Calu3 (cell line): ENCODE measurements around the gene ZNF787. TPM values are rescaled to one million over a fixed set of nuclear protein-coding genes. Genes with fewer than 3 reads are reported as not detected.

Experiments used
- BruUV-seq: library from RNA; stranded (reverse); fragments of 400-500 nt; replicated peaks from 2 replicates; lab custom pipeline; 2021; lab: Mats Ljungman, UMichigan
- CTCF ChIA-PET: fragments of 300-600 bp; sonication (Branson Sonifier 250); formaldehyde crosslinking; loops from one replicate; lab custom pipeline; 2022; ENCODE audit warnings: antibody characterized with exemption; lab: Charles Lee
- DNase-seq: peaks from one replicate; pipeline ENCODE4 v3.0.0; 2022
- H3K27ac Mint-ChIP-seq: one replicate; pipeline ENCODE4 v1.8.0; 2022; ENCODE audit warnings: mixed read lengths; ENCODE audit not compliant: unreplicated experiment
- H3K27me3 Mint-ChIP-seq: one replicate; pipeline ENCODE4 v1.8.0; 2022; ENCODE audit warnings: mixed read lengths; ENCODE audit not compliant: unreplicated experiment
- H3K36me3 Mint-ChIP-seq: one replicate; pipeline ENCODE4 v1.8.0; 2022; ENCODE audit warnings: mild to moderate bottlenecking, moderate library complexity, mixed read lengths; ENCODE audit not compliant: insufficient read depth, unreplicated experiment
- H3K4me1 Mint-ChIP-seq: one replicate; pipeline ENCODE4 v1.8.0; 2022; ENCODE audit warnings: mild to moderate bottlenecking, low read depth, mixed read lengths; ENCODE audit not compliant: unreplicated experiment
- H3K4me3 Mint-ChIP-seq: one replicate; pipeline ENCODE4 v1.8.0; 2022; ENCODE audit warnings: mild to moderate bottlenecking, low read depth, moderate library complexity, mixed read lengths; ENCODE audit not compliant: unreplicated experiment
- H3K9me3 Mint-ChIP-seq: one replicate; pipeline ENCODE4 v1.8.0; 2022; ENCODE audit warnings: low read depth, mixed read lengths; ENCODE audit not compliant: unreplicated experiment
- intact Hi-C: fragments of 100-400 bp; cut with micrococcal nuclease; formaldehyde crosslinking; loops from one replicate; pipeline ENCODE4 v1.10.0; 2022; ENCODE audit not compliant: unreplicated experiment
- total RNA-seq: library from RNA; stranded (reverse); gene quantifications from 2 replicates; pipeline ENCODE4 v1.2.3, GENCODE V29; 2022
- TF ChIP-seq, protein P1 (sequence below): fragments of 200-600 bp; IDR thresholded peaks from one replicate; pipeline ENCODE4 v1.8.0; 2022; ENCODE audit warnings: antibody characterized with exemption; ENCODE audit not compliant: unreplicated experiment

The ZNF787 gene
- total RNA-seq, 1 experiment from 2014 or later, result 68.5 TPM

DNA sequence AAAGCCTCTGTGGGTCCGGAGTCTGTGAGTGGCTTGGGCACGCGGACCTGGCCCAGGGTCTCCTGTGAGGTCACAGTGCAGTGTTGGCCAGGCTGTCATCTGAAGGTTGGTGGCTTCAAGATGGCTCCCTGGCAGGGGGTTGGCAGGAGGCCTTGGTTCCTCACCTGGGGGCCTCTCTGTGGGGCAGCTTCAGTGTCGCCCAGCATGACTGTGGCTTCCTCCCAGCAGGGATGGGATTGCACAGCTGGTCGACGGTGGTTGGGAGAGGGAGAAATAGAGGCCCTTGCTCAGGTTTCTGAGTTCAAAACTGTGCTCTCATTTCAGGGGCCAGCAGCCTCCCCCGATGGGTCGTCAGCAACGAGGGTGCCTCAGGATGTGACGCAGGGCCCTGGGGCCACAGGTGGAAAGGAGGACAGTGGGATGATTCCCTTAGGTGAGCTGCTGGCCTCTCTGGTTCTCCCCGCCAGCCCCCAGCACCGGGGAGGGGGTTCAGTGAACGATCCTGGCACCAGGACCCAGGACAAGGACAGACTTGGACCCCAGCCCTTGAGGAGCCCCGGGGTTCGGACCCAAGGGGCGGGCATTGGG, 37.2 kb upstream of the ZNF787 start:
- intact Hi-C loops, result no loop called here
- no TSS peak for BruUV-seq
- CTCF ChIA-PET, result interaction anchor here (0.6 kb wide), 1 partner anchor 10 kb away, joined by 4 read pairs; no protein-coding TSS in a partner anchor
- H3K27ac Mint-ChIP-seq, result no peak overlapping the region
- DNase-seq, result no peak
- H3K36me3 Mint-ChIP-seq, result peaks cover 57% of the 10 kb centered on the region
- TF ChIP-seq, protein P1, sequence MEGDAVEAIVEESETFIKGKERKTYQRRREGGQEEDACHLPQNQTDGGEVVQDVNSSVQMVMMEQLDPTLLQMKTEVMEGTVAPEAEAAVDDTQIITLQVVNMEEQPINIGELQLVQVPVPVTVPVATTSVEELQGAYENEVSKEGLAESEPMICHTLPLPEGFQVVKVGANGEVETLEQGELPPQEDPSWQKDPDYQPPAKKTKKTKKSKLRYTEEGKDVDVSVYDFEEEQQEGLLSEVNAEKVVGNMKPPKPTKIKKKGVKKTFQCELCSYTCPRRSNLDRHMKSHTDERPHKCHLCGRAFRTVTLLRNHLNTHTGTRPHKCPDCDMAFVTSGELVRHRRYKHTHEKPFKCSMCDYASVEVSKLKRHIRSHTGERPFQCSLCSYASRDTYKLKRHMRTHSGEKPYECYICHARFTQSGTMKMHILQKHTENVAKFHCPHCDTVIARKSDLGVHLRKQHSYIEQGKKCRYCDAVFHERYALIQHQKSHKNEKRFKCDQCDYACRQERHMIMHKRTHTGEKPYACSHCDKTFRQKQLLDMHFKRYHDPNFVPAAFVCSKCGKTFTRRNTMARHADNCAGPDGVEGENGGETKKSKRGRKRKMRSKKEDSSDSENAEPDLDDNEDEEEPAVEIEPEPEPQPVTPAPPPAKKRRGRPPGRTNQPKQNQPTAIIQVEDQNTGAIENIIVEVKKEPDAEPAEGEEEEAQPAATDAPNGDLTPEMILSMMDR, result no peak
- no peaks in the 10 kb centered on the region for H3K4me1 Mint-ChIP-seq
- H3K27me3 Mint-ChIP-seq, result no peaks in the 10 kb centered on the region
- no peak overlapping the region for H3K4me3 Mint-ChIP-seq
- peaks cover 3% of the 10 kb centered on the region for H3K9me3 Mint-ChIP-seq

DNA sequence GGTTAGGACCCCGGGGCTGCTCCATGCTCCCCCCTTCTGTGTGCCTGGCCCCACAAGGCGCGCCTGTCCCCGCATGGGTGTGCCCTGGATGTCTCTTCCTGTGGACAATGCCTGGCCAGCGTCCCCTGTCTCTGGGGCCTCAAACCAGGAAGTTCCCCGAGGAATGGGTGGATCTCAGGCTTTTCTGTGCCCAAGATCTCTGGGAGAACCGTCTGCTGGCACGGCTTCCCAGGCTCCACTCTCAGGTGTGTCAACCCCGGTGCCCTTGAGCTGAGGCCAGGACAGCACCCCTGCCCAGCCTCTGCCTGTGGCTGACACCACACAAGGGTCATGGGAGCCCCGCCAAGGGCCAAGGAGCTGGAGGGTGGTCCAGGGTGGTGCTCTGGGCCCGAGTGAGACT, 35.7 kb upstream of the ZNF787 start:
- CTCF ChIA-PET, result no interaction called here
- no TSS peak for BruUV-seq
- intact Hi-C loops, result no loop called here

DNA sequence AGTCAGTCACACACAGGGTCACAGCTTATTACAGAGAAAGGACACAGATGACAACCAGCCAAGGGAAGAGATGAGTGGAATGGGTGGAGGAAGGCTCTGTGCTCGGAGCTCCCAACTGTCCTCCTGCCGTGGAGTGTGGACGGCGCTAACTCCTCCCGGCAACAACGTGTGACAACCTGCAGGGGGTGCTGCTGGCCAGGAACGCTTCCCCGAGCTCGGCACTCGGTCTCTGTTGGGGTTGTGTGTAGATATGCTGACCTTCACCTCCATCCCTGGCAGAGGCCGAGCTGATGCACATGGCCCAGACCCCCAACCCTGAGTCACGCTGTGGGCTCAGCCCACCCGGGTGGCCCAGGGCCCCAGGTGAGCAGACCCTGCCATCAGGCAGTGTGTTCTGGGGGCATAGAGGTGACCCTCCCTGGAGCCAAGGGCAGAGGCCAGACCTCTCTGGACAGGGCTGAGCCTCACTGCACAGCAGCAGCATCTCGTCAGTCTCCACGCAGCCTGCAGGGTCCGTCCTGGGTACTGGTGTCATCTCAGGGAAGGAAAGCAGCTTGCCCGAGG, 34.1 kb upstream of the ZNF787 start:
- TF ChIP-seq, protein P1, result peak; percentile 30
- intact Hi-C loops, result no loop called here
- CTCF ChIA-PET, result interaction anchor here (0.6 to 1.3 kb wide), 4 partner anchors 10 to 178 kb away, joined by 3 to 5 read pairs (median 4); no protein-coding TSS in a partner anchor
- Mint-ChIP-seq H3K27ac (no peak overlapping the region), H3K36me3 (peaks cover 43% of the 10 kb centered on the region), H3K4me1 (no peaks in the 10 kb centered on the region), H3K27me3 (no peaks in the 10 kb centered on the region), H3K9me3 (peaks cover 3% of the 10 kb centered on the region), H3K4me3 (no peak overlapping the region)
- DNase-seq, result no peak
- BruUV-seq, result no TSS peak

More for the DNA sequence above, 35.7 kb upstream of the ZNF787 start:
- TF ChIP-seq, protein P1, result no peak
- H3K4me3 Mint-ChIP-seq, result no peak overlapping the region
- H3K27ac Mint-ChIP-seq, result no peak overlapping the region
- peaks cover 48% of the 10 kb centered on the region for H3K36me3 Mint-ChIP-seq
- H3K27me3 Mint-ChIP-seq, result no peaks in the 10 kb centered on the region
- H3K4me1 Mint-ChIP-seq, result no peaks in the 10 kb centered on the region
- no peak for DNase-seq
- peaks cover 3% of the 10 kb centered on the region for H3K9me3 Mint-ChIP-seq

DNA sequence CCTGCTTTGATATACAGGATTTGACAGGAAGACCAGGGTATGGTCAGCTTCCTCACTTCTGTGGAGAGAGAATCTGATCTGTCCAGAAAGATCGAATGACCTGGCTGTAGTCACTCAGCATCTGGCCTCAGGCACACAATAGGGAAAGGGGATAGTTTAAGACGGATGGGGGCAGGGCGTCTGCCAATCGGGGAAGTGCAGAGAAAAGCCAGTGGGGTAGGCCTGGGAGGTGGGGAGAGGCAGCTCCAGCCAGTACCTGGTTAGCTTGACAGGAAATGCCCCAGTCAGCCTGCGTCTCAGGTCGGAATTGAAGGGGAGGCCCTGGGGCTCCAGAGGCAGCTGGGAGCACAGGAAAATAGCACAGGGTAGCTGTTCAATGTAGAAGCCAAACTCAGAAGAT, 32.4 kb upstream of the ZNF787 start:
- CTCF ChIA-PET, result no interaction called here
- no peaks in the 10 kb centered on the region for H3K27me3 Mint-ChIP-seq
- DNase-seq, result no peak
- H3K36me3 Mint-ChIP-seq, result peaks cover 42% of the 10 kb centered on the region
- no peaks in the 10 kb centered on the region for H3K9me3 Mint-ChIP-seq
- H3K4me3 Mint-ChIP-seq, result no peak overlapping the region
- no peaks in the 10 kb centered on the region for H3K4me1 Mint-ChIP-seq
- H3K27ac Mint-ChIP-seq, result no peak overlapping the region
- TF ChIP-seq, protein P1, result no peak
- intact Hi-C loops, result no loop called here
- BruUV-seq, result no TSS peak
